Measurements from ENCODE around the gene PDZD7. TPM values are rescaled to one million over a fixed set of nuclear protein-coding genes. Genes with fewer than 3 reads are reported as not detected.

The PDZD7 gene
- polyA plus RNA-seq, 1 of the 3 experiments (the other 2 are of a cell fraction) = 1.9 TPM

- H3K4me1 ChIP-seq (ENCODE audit: control insufficient read depth in 1 of 2, insufficient read depth in 2 of 2, low read depth in 1 of 2, low read length in 1 of 2) = peaks cover 20 to 37% of the 10 kb centered on the region in 2 experiments; a peak in 3 of 4 replicates
- H3K27me3 ChIP-seq (ENCODE audit: insufficient read depth) = no peaks in the 10 kb centered on the region
- H3F3A ChIP-seq (replicated peaks; ENCODE audit: insufficient read depth) = peaks cover 40% of the 10 kb centered on the region
- peak overlapping the region; percentile 72; the same call in 1 of the 2 replicates for H2AFZ ChIP-seq (ENCODE audit: low read depth)
- WGBS (ENCODE audit: low lambda C conversion rate) = 0% methylated on average over 14 of the region's 66 CpGs
- TF ChIP-seq RAD21 (IDR thresholded peaks at IDR 0.05; ENCODE audit: low read length) = peak; percentile 9; the same call in 1 of the 2 replicates
- peak; percentile 95 for TF ChIP-seq CTCF (IDR thresholded peaks at IDR 0.05)
- TF ChIP-seq FOSL2 (IDR thresholded peaks at IDR 0.05; ENCODE audit: borderline replicate concordance, low read depth) = no peak
- TF ChIP-seq, protein P1, sequence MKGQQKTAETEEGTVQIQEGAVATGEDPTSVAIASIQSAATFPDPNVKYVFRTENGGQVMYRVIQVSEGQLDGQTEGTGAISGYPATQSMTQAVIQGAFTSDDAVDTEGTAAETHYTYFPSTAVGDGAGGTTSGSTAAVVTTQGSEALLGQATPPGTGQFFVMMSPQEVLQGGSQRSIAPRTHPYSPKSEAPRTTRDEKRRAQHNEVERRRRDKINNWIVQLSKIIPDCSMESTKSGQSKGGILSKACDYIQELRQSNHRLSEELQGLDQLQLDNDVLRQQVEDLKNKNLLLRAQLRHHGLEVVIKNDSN (IDR thresholded peaks at IDR 0.05; ENCODE audit: borderline replicate concordance, low read depth) = peak; percentile 63; the same call in 1 of the 2 replicates
- TF ChIP-seq TAF1 (IDR thresholded peaks at IDR 0.05; ENCODE audit: borderline replicate concordance, low read depth, low read length) = 0 out of 2 replicates have a peak, but pooled peaks have one; percentile 19
- TF ChIP-seq SIN3A (IDR thresholded peaks at IDR 0.05; ENCODE audit: borderline replicate concordance, low read depth, low read length) = no peak
- TF ChIP-seq TEAD4 (IDR thresholded peaks at IDR 0.05; ENCODE audit: borderline replicate concordance, insufficient read depth) = no peak
- TF ChIP-seq EP300 (IDR thresholded peaks at IDR 0.05; ENCODE audit: borderline replicate concordance in 1 of 2, low read depth in 1 of 2, low read length in 1 of 2) = 0 out of 4 replicates have a peak, but pooled peaks of 1 of the 2 experiments have one; percentile 5
- TF ChIP-seq FOXM1 (IDR thresholded peaks at IDR 0.05; ENCODE audit: low read depth) = peak; percentile 76; the same call in 1 of the 2 replicates
- TF ChIP-seq REST (IDR thresholded peaks at IDR 0.05; ENCODE audit: low read depth, low read length) = 0 out of 2 replicates have a peak, but pooled peaks have one; percentile 20
- TF ChIP-seq, protein P2, sequence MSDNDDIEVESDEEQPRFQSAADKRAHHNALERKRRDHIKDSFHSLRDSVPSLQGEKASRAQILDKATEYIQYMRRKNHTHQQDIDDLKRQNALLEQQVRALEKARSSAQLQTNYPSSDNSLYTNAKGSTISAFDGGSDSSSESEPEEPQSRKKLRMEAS (IDR thresholded peaks at IDR 0.05; ENCODE audit: low read depth) = peak; percentile 32; the same call in 1 of the 2 replicates
- ChIA-PET POLR2A (interaction anchor here (0.7 to 2.2 kb wide), 7 partner anchors 10 to 84 kb away, joined by 3 to 8 read pairs (median 3); partner anchors contain the start of genes MRPL43, SLF2 and TWNK), CTCF (interaction anchor here (0.6 to 24.5 kb wide), 26 partner anchors 10 to 1121 kb away, joined by 3 to 443 read pairs (median 4); partner anchors contain the start of genes MRPL43, PDZD7, SEMA4G and SFXN3)
- peak; percentile 86 for DNase-seq
- peak overlapping the region; percentile 97 for H3K4me2 ChIP-seq
- peaks cover 8 to 24% of the 10 kb centered on the region in 2 experiments for H3K36me3 ChIP-seq (replicated peaks in 1 of 2; ENCODE audit: control insufficient read depth in 1 of 2, insufficient read depth in 2 of 2, low read length in 1 of 2)
- H3K4me3 ChIP-seq (ENCODE audit: low read depth in 2 of 2, low read length in 1 of 2) = peak overlapping the region; percentile 66 to 90
- H3K9me3 ChIP-seq = no peaks in the 10 kb centered on the region
- peak overlapping the region; percentile 99 for H3K9ac ChIP-seq
- H3K79me2 ChIP-seq (ENCODE audit: insufficient read depth) = peaks cover 42% of the 10 kb centered on the region
- no peaks in the 10 kb centered on the region for H3K9me2 ChIP-seq
- H3K27ac ChIP-seq (ENCODE audit: low read depth in 2 of 2, low read length in 1 of 2) = peak overlapping the region; percentile 98 to 99
- H4K20me1 ChIP-seq (ENCODE audit: insufficient read depth) = peaks cover 12% of the 10 kb centered on the region
Measured at GRCh38 chr10:100997360-100998182, 33.4 kb downstream of the PDZD7 start.
